Upper lobe of left lung (tissue), 4 donors: ENCODE measurements around the gene AMY1C.
"Not testable (repeated sequence)": the region's sequence is repeated elsewhere in the genome, so short reads cannot be mapped to it uniquely, and the experiment has no call there.

ENCODE experiments used
- POLR2A ChIP-seq, 4 donors: fragments of 450-650 bp; IDR thresholded peaks; one replicate each; pipeline ENCODE4 v1.5.1; 2016 to 2017; ENCODE audit warnings: antibody characterized with exemption in 4 of 4, mild to moderate bottlenecking in 2 of 4
- POLR2AphosphoS5 ChIP-seq, 2 donors: sonication (generic); formaldehyde crosslinking; IDR thresholded peaks; one replicate each; pipeline ENCODE4 v1.5.1; 2017; ENCODE audit warnings: antibody characterized with exemption in 2 of 2
- TF ChIP-seq, protein P1 (sequence below), 6 experiments: fragments of 450-650 bp in 4 of 6; fragments of 200-600 bp in 2 of 6; sonication (generic) in 2 of 6; IDR thresholded peaks; one replicate each; pipeline ENCODE4 v1.5.1; 2016 to 2019; ENCODE audit warnings: antibody characterized with exemption in 6 of 6

DNA sequence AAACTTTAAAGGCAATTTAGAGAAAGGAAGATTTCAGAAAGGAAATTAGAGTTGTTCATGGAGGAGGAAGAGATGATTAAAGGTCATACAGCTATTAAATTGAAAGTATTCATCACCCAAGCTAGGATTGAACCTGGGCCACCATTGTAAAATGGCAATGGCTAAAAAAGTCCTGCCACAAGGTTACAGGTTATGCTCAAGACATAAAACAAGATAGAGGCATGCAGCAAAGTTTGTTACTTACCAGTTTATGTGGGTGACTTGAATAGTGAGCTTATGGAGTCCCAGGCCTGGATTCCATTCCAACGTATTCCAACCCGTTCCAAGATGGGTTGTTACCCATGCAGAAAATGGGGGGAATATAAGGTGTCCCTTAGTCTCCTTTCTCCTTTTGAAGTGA lies 28.2 kb upstream of the AMY1C start:
- TF ChIP-seq, protein P1, sequence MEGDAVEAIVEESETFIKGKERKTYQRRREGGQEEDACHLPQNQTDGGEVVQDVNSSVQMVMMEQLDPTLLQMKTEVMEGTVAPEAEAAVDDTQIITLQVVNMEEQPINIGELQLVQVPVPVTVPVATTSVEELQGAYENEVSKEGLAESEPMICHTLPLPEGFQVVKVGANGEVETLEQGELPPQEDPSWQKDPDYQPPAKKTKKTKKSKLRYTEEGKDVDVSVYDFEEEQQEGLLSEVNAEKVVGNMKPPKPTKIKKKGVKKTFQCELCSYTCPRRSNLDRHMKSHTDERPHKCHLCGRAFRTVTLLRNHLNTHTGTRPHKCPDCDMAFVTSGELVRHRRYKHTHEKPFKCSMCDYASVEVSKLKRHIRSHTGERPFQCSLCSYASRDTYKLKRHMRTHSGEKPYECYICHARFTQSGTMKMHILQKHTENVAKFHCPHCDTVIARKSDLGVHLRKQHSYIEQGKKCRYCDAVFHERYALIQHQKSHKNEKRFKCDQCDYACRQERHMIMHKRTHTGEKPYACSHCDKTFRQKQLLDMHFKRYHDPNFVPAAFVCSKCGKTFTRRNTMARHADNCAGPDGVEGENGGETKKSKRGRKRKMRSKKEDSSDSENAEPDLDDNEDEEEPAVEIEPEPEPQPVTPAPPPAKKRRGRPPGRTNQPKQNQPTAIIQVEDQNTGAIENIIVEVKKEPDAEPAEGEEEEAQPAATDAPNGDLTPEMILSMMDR (IDR thresholded peaks at IDR 0.05): not testable (repeated sequence)
- TF ChIP-seq POLR2AphosphoS5, POLR2A (IDR thresholded peaks at IDR 0.05): not testable (repeated sequence)
